ENCODE measurements around the gene CXorf51A.
"Not testable (repeated sequence)": the region's sequence is repeated elsewhere in the genome, so short reads cannot be mapped to it uniquely, and the experiment has no call there.

Gene CXorf51A

GRCh38 chrX:146814644-146815043 lies at the start of gene CXorf51A:
CXorf51A (minus strand) TSS chrX:146814744; CDS start chrX:146814723, 21 bp downstream.
- not testable (repeated sequence) for H3K4me3 ChIP-seq (replicated peaks; ENCODE audit: low read depth, low read length); H3K27me3 ChIP-seq (replicated peaks; ENCODE audit: control insufficient read depth, insufficient read depth, low read length); H3K36me3 ChIP-seq (ENCODE audit: control insufficient read depth, insufficient read depth, low read length); DNase-seq (ENCODE audit: extremely low read depth, insufficient read length)

DNA sequence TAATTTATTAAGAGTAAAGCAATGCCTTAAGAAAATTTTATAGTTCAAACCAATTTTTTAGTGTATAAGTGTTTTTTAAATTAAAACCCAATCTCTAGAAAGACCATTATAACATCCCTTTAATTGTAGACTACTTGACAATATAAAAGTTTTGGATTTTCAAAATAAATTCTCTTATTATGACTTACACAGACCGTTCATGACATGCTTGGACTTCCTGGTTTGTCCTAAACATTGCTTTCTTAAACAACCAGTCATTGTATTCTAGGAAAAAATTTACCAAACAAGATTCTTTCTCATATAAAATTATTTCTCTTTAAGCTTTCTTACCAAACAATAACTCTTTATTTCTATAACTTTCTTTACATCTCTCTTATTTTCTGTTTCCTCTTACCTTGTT lies 49.0 kb upstream of the CXorf51A start:
- no peak for DNase-seq (ENCODE audit: extremely low read depth, insufficient read length)
- no peaks in the 10 kb centered on the region for H3K27me3 ChIP-seq (replicated peaks; ENCODE audit: control insufficient read depth, insufficient read depth, low read length)
- no peaks in the 10 kb centered on the region for H3K36me3 ChIP-seq (ENCODE audit: control insufficient read depth, insufficient read depth, low read length)
- H3K4me3 ChIP-seq (replicated peaks; ENCODE audit: low read depth, low read length): no peak overlapping the region
- no peak for TF ChIP-seq CTCF (IDR thresholded peaks at IDR 0.05; ENCODE audit: insufficient read depth, low read length, poor library complexity, severe bottlenecking)

- Histone ChIP-seq H3K36me3 (ENCODE audit: control insufficient read depth, insufficient read depth, low read length) (no peaks in the 10 kb centered on the region), H3K27me3 (replicated peaks; ENCODE audit: control insufficient read depth, insufficient read depth, low read length) (no peaks in the 10 kb centered on the region), H3K4me3 (replicated peaks; ENCODE audit: low read depth, low read length) (no peak overlapping the region)
- DNase-seq (ENCODE audit: extremely low read depth, insufficient read length): no peak
- no peak for TF ChIP-seq CTCF (IDR thresholded peaks at IDR 0.05; ENCODE audit: insufficient read depth, low read length, poor library complexity, severe bottlenecking)
These were observed 39.7 kb upstream of the CXorf51A start for GRCh38 chrX:146854281-146854680.

DNA sequence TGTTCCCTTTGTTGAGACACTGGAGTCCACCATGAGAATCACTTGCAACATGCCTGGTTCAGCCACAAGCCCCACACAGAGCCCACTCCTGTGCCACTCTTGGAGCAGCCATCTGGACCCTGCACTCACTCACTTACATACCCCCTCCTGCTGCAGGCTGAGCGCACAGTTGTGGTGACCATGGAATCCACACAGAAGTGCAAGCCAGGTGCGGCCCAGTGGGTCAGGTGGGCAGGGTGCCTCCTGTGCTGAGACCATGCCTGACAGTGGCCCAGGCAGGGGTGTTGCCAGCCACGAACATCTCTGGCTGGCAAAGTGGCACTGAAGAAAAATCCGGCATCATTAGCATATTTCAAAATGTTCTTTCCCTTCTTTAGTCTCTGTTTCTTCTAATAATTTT lies 17.4 kb upstream of the CXorf51A start:
- no peak for DNase-seq (ENCODE audit: extremely low read depth, insufficient read length)
- Histone ChIP-seq H3K4me3 (replicated peaks; ENCODE audit: low read depth, low read length) (no peak overlapping the region), H3K27me3 (replicated peaks; ENCODE audit: control insufficient read depth, insufficient read depth, low read length) (no peaks in the 10 kb centered on the region), H3K36me3 (ENCODE audit: control insufficient read depth, insufficient read depth, low read length) (no peaks in the 10 kb centered on the region)
- TF ChIP-seq CTCF (IDR thresholded peaks at IDR 0.05; ENCODE audit: insufficient read depth, low read length, poor library complexity, severe bottlenecking): no peak

DNA sequence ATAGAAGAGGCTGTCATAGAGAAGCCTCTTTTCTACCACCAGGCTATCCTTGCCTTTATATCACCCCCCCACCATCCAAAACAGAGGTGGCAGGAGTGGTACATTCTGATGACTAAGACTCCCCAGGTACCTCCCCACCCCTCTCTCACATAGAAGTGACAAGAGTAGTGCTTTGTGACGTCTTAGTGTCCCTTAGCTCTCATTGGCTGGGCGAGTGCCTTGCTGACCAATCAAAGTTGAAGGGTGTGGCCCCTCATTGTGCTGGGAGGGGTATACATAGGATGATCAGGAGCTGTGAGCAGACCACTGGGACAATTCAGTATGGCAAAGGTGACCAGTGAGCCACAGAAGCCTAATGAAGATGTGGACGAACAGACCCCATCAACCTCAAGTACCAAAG lies 5.1 kb downstream of the CXorf51A start, which contains the start of gene CXorf51B:
CXorf51B (plus strand) TSS at position 301 of the 400 bp plus-strand sequence; CDS start at position 322, 21 bp downstream.
- H3K27me3 ChIP-seq (replicated peaks; ENCODE audit: control insufficient read depth, insufficient read depth, low read length): not testable (repeated sequence)

More for the DNA sequence above, 5.1 kb downstream of the CXorf51A start, which contains the start of gene CXorf51B:
- not testable (repeated sequence) for H3K4me3 ChIP-seq (replicated peaks; ENCODE audit: low read depth, low read length); DNase-seq (ENCODE audit: extremely low read depth, insufficient read length); H3K36me3 ChIP-seq (ENCODE audit: control insufficient read depth, insufficient read depth, low read length)
